GM18511 (cell line): ENCODE measurements around the gene CDIPT.
"Not testable (repeated sequence)": the region's sequence is repeated elsewhere in the genome, so short reads cannot be mapped to it uniquely, and the experiment has no call there.

Experiments
- ATAC-seq: cut with Tn5 transposase; IDR thresholded peaks from one replicate; pipeline ENCODE4 v1.9.1; 2021; ENCODE audit warnings: mild to moderate bottlenecking, moderate library complexity; ENCODE audit not compliant: unreplicated experiment

CDIPT gene

DNA sequence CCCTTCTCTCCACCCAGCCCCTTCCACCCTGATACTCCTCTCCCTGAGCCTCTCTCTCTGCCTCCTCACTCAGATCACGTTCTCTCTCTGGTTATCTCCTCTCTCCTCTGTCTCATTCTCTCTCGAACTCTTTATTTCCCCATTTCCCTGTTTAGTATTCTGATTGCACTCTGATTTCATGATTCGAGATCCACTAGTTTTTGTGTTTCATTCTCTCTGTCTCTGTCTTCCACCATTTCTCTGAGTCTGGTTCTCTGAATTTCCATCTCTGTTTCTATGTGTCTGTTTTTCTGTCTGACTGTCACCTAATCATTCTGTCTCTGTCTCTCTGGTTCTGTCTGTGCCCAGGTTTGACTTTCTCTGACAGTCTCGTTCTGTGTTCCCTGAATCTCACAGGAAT, 34.3 kb upstream of the CDIPT start:
- no peak for ATAC-seq

DNA sequence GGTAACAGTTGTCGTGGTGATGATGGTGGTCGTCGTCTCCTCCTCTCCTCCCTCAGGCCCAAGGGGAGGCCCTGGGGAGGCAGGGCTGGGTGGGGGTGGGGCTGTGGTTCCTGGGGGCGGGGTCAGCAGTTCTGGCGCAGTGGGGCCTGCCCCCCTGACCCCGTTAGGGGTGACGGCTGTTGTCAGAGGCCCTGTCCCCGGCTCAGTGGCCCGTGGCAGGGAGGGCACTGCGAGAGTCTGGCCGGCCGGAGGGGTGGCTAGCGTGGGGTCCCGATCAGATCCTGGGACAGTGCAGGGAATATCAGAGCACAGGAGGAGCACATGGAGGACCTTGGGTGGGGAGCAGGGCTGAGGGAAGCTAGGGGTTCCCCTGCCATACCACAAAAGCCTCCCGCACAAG, 33.8 kb upstream of the CDIPT start:
- ATAC-seq, result no peak

DNA sequence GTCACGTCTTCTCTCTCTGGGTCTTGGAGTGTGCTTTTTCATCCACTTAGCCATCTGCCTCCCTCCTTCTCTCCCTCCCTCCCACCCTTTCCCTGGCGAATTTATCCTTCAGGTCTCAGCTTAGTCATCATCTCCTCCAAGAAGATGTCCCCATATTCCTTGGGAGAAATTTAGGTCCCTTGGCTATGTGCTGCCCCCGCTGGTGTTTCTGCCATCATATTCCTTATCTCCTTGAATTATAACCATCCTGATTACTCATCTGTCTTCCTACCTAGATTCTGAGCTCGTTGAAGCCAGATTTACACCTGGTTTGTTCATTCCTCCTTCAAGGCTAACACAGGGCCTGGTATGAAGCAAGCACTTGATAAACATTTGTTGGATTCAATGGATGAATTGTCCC, 31.3 kb upstream of the CDIPT start:
- ATAC-seq, result no peak

DNA sequence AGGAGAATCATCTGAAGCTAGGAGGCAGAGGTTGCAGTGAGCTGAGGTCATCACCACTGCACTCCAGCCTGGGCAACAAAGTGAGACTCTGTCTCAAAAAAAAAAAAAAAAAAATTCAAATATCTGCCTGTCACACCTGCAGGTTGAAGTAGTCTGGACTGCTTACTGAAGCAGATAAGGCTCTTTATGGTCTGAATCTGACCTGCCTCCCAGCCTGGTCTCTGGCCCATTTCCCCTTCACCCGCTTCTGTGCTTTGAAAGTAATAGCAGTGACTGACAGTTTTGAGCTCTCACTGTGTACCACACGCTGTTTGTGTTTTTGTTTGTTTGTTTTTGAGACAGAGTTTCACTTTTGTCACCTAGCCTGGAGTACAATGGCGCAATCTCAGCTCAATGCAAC, 30.5 kb upstream of the CDIPT start:
- ATAC-seq, result no peak

DNA sequence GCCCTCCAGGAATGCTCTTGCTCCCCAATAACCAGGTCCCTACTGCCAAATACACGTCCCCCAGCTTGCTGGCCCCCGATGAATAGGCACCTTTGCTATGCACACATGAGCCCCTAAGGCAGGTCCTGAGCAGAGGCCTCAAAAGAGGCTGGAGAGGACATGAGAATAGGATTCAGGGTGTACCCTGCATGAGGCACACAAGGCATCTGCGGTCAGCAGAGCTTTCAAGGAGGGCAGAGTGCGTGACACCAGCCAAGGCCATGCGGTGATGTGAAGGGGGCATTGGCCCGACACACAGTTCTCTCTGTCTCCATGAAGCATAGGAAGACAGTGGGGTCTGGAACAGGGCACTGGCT, 29.4 kb upstream of the CDIPT start:
- no peak for ATAC-seq

DNA sequence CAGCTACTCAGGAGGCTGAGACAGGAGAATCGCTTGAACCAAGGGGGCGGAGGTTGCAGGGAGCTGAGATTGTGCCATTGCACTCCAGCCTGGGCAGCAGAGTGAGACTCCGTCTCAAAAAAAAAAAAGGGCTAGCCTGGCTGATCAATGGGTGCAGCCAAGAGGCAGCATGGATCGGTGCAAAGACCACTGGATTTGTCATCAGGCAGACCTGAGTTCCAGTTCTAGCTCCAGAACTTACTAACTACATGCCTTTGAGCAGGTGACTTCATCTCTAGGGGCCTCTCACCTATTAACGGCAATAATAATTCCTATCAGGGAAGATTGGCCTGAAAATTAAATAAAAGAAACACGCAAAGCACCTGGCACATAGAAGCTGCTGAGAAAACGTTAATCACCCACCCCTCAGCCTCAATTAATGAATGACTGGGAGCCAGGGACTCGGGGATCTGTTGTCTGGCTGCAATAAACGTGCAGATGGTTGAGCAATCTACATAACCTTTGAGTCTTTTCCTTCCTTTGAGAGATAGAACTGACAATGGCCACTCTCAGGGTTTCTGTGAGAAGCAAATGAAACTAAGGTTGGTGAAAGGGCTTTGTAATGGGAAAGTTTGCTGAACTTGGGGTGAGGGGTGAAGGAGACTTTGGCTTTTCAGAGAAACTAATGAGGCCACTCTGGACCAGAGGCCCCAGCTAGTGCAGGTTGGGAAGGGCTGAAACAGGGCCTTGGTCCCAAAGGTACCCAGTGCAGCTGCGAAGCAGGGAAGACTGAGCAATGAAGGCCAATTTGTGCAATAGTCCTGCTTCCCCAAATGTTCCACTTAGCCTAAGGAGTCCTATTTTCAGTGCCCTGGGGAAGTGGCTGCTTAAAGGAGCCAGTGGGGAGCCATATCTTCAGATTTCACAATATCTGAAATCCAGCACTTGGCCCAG, 28.8 kb upstream of the CDIPT start:
- ATAC-seq, result no peak

DNA sequence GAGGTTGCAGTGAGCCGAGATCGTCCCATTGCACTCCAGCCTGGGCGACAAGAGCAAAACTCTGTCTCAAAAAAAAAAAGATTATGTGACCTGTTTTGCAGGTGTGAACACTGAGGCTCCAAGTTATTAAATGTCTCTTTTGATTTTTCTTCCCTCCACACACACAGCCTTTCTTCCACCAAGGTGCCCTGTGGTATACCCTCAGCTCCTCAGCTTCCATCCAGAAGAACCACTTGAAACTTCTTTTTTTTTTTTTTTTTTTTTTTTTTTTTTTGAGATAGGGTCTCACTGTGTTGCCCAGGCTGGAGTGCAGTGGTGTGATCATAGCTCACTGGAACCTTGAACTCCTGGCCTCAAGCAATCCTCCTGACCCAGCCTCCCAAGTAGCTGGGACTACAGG, 26.3 kb upstream of the CDIPT start:
- not testable (repeated sequence) for ATAC-seq

DNA sequence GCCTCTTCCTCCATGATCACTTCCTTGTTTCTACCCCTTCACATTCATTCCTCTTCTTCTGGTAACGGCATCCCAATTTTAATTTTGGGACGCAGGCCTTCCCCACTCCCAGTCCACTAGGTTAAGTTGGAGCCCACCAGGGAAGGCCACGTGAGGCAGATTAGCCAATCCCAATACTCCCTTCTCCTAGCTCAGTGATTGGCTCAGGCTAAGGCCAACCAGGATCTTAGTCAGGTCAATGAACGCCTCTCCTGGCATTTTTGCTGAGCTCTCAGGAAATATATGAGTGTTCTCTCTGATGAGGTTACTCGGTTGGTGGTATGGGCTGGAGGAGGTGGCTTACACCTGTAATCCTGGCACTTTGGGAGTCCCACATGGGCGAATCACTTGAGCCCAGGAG, 21.0 kb upstream of the CDIPT start:
- ATAC-seq, result no peak

DNA sequence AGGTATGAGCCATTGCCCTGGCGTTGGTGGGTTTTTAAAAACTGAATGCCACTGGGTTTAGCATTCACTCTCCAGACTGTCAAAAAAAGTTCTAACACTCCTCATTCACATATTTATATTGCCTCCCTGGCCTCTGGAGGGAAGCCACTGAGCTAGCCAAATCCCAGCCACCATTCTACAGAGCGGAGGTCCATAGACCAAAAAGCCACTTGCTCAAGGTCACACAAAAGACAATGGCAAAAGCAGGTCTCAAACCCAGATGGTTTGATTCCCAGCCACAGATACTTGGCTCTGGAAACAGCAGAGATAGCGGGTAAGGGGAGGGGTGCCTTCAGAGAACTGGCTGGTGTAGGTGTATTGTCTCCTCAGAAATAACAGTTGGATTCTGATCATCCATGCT, 18.0 kb upstream of the CDIPT start:
- no peak for ATAC-seq

DNA sequence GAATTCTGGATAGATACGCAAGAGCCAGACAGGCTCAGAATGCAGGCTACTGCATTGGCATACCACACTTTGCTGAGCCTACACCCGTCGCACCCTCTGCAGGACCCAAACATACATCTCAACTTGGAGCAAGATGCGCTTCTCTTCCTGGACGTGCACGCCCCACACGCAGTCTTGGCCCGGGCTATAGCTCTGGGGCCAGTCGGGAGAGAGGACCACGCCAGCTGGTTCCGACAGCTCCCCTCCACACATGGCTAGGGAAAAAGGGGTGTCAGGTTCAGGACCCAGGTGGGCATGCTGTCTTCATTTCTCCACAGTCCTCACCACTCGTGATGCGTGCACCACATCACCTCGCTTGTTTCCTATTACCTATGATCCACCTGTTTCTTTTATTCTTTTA, 15.1 kb upstream of the CDIPT start:
- ATAC-seq, result no peak

DNA sequence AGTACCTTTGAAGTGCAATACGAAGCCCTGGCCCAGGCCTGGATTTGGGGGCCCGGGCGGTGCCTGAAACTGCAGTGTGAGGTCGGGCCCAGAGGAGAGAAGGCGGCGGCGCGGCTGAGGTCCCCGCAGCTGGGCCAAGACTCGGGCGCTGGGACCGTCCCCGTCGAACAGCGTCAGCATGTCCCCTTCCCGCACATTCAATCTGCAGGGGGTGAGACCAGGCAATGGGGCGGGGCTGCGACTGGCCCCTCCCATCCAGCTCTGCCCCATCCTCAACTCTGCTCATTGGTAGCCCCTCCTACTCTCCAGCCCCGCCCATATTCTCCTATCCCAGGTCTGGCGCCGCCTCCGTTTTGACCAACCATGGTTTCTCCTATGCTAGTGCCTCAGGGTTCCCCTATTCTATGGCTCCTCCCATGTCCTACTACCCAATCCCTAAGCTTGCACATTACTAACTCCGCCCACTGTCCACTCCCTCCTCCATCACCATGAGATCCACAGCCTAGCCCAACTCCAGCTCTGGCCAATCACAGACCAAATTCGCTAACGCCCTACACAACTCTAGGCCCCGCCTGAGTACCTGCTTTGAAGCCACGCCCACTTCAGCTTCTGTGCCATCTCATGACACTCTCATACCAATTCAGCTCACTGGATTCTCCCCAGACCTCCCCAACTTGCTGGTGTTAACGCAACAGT, 14.4 kb upstream of the CDIPT start:
- no peak for ATAC-seq

DNA sequence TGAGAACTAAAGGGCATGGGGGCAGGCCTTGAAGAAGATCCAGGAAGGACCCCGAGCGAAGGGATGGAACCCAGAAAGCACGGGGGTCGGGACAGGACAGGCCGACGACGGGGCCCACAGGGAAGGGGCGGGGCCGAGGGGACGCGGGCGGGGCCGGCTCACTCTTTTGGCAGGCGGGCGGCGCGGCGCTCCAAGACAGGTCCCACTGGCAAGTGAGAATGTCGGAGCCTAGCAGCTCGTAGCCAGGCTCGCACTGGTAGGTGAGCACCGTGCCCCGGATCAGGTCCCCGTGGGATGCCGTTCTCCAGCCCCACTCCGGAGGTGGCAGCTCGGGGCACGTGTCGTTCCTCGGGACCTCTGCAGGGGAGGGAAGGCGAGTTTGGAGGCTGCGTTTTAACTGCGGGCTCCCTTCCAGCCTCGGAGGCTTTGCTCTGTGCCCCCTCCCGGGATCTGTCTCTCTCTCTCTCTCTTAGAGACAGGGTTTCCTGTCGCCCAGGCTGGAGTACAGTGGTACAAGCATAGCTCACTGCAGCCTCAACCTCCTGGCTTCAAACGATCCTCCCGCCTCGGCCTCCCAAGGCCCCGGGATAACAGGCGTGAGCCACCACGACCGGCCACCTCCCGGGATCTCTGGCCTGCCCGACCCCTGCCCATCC, 13.7 kb upstream of the CDIPT start:
- ATAC-seq, result no peak

DNA sequence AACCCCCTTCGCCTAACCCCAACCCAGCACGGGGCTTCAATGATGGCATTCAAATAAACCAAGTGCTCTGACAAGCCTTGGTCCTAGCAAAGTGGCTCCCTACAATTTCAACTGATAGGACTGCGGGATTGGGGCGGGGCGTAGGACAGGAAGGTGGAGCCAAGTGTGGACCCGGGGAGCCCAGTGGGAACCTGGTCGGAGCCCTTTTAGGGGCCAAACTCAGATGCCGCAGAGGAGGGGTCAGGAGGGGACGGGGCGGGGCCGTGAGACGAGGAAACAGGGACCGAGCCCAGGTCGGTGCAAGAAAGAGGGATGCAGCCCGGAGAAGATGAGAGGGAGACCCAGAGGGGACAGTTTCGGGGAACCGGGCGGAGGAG, 13.2 kb upstream of the CDIPT start:
- ATAC-seq, result no peak

DNA sequence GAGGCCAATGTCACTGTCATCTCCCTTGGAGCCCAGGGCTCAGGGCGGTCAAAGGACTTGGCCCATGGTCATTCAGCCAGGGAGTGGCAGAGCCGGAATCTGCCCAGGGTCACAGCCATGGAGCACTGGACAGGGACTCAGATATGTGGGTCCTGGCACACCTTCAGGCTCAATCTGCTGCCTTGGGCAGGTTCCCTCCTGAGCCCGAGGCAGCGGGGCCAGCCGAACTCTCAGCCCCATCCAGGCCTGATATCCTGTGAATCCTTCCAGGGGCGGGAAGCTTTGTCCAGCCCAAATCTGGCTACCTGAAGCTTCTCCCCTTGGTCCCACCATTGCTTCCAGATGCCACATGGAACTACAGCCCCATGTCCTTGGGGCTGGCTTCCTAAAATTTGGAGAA, 12.2 kb upstream of the CDIPT start:
- no peak for ATAC-seq

DNA sequence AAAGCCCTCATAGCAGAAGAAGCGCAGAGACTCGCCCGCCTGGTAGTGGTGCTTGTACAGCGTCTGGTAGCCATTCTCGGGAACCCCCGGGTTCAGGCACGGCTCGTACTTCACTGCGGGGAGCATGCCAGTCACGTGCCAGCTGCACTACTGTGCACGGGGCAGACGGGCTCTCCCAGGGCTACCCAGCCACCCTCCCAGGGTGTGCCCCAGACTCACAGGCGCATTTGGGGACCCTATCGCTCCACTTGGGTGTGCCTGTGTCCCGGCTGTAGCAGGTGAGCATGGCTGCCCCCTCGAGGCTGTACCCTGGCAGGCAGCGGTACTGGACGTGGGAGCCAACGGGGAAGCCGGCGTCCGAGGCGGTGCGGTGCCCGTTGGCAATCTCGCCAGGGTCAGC, 10.3 kb upstream of the CDIPT start:
- ATAC-seq, result no peak

DNA sequence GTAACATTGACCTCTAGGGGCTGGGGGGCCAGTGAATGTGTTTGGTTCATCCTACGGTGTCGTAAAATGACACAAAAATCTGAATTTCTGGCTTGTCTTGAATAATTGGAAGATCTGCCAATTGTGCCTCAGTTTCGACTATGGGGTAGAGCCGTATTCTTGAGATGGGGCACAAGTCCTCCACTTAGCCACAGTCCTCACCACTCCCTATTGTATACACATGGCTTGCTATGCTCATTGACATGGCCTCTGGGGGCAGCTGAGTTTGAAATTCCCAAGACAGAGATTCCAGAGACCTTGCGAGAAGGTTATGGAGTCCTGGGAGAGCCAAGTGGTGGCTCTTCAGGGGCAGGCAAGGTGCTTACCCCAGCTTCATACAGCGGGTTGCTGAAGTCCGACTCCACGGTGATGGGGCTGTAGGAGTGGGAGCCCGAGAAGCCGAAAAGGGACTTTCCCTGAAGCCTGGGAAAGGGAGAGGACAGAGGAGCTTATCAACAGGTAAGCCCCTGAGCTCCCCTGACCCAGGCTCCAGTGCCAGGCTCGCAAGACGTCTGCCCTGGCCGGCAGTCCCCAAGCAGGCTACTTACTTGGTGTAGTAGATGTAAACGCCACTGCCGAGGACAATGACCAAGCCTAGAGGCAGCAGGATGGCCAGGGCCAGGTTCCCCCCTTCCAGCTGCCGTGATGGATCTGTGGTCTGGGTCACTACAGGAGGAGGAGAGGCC, 9.0 kb upstream of the CDIPT start:
- ATAC-seq, result no peak

DNA sequence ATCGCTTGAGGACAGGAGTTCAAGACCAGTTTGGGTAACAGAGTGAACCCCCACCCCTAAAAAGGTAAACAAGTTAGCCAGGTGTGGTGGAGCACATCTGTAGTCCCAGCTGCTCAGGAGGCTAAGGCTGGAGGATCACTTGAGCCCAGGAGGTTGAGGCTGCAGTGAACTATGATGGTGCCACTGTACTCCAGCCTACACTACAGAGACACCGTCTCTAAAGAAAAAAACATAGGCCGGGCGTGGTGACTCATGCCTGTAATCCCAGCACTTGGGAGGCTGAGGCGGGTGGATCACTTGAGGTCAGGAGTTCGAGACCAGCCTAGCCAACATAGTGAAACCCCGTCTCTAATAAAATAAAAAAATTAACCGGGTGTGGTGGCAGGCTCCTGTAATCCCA, 6.0 kb upstream of the CDIPT start:
- not testable (repeated sequence) for ATAC-seq

DNA sequence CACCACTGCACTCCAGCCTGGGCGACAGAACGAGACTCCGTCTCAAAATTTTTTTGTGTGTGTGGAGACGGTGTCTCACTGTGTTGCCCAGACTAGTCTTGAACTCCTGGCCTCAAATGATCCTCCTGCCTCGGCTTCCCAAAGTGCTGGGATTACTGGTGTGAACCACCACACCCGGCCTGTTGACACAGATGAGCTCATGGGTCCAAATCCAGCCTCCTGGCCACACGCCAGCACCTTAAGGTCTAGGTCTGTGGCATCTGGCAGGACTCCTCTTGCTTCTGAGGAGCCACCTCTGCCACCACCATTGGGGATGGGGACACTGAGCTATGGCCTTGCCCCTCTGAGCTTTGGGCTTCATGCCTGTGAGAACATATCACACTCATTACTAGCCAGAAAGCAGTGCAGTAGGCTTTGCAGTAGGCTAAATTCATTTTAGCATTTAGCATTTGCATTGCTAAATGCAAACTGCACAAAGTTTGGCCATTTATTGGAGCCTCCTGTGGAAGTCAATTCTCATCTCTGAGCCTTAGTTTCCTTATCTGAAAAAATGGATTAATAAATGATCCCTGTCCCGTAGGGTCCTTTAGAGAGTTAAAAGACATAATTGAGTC, 5.5 kb upstream of the CDIPT start:
- ATAC-seq, result no peak

DNA sequence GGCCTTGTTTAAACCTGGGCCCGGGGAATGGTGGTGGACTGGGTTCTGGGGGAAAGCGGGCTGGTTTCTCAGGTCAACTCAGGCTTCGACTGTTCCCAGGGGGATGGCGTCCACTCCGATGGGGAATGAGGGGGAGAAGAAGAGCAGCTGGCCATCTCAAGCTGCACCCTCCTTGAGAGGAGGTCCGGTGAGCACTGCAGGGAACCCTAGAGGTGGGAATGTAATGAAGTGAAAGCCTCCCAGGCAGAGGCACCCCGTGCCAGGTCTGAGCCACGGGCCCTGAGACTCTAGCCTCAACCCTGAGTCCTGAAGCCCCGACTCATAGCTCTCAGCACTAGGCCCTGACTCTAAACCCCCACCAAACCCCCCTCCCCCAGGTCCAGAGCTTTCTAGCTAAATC, 1.2 kb upstream of the CDIPT start:
- no peak for ATAC-seq

DNA sequence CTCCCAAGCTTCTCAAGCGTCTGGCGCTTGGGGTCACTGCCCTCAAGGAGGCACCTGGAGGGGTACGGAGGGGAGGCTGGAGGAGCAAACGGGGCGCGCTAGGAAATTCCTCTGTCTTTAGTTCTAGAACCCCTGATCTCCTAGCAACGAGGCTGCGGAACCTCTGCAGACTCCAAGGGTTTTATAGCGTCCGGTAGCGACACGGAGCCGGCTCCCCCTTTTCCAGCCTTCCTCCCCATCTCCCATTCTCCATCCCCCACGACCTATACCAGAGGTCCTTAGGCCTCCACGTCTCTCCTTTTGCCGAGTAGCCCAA, 601 bp upstream of the CDIPT start:
- ATAC-seq, result no peak

DNA sequence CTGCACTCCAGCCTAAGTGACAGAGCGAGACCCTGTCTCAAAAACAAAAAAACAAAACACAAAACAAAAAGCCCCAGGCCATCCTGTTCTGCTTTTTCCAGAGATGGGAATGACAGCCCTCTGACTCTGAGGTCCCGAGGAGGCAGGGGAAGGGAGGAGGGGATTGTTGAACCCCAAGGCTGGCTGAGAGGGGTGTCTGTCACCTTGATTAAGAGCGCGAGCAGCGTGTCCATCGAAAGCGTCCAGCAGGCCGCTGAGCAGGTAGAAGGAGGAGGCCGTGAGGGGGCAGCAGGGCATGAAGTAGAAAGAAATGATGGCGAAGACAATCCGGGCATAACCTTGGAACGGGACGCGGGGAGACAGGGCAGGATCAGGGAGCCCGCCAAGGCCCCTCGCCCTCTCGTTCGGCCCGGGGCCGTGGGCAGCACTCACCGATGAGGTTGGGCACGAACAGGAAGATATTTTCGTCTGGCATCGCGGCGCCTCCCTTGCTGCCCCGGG, 593 bp downstream of the CDIPT start:
- peak; percentile 13 for ATAC-seq
